Loucy (cell line): ENCODE results near the gene C1orf216.

Experiments used
- CTCF ChIP-seq: fragments of 200-600 bp; sonication (generic); conservative IDR thresholded peaks from 2 replicates; pipeline ENCODE4 v1.5.1; 2014; ENCODE audit warnings: mild to moderate bottlenecking, antibody characterized with exemption, low read length
- EZH2phosphoT487 ChIP-seq: fragments of 200-600 bp; IDR thresholded peaks from 2 replicates; pipeline ENCODE4 v1.6.1; 2018; ENCODE audit warnings: antibody characterized with exemption, mild to moderate bottlenecking, moderate library complexity, borderline replicate concordance

- TF ChIP-seq CTCF (no peak), EZH2phosphoT487 (no peak)
These were observed 9.7 kb downstream of the C1orf216 start for GRCh38 chr1:35708952-35709351.
